Measurements from ENCODE around the gene SENP8.

SENP8 gene

DNA sequence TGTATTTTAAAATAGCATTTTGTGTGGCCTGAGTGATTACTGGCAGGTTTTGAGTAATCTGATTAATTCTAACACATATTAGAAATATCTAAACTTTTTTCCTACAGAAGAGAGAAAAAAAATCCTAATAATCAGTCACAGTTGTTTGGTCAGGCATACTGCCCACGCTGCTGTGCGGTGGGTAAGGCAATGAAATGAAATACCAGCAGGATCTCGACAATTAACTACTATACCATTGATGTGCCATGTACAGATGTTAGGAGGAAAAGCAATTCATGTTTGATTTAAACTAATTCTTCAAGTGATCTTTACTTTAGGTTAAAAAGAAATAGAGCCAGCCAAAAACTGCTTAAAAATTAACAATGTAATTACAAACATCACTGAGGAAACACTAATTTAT, 74.2 kb downstream of the SENP8 start:
- Histone ChIP-seq H3K27ac (ENCODE audit: low read depth, low read length) (no peak overlapping the region), H3K9ac (ENCODE audit: low read length) (no peak overlapping the region), H3K4me2 (ENCODE audit: low read depth, low read length, poor library complexity, severe bottlenecking) (no peak overlapping the region), H3K79me2 (ENCODE audit: insufficient read depth, low read length) (no peaks in the 10 kb centered on the region), H3K36me3 (ENCODE audit: low read length) (no peaks in the 10 kb centered on the region), H3K27me3 (ENCODE audit: low read length) (no peaks in the 10 kb centered on the region), H3F3A (ENCODE audit: insufficient read depth) (0 out of 2 replicates have a peak, but pooled peaks cover 7% of the 10 kb centered on the region), H3K9me3 (ENCODE audit: insufficient read depth, low read length) (no peaks in the 10 kb centered on the region), H3K9me2 (replicated peaks; ENCODE audit: insufficient read depth, low read length) (no peaks in the 10 kb centered on the region), H2AFZ (ENCODE audit: low read depth, low read length, severe bottlenecking) (no peak overlapping the region), H3K4me3 (ENCODE audit: insufficient read depth, low read length, poor library complexity, severe bottlenecking) (no peak overlapping the region), H4K20me1 (ENCODE audit: low read depth, low read length) (no peaks in the 10 kb centered on the region)
- TF ChIP-seq CTCF (IDR thresholded peaks at IDR 0.05; ENCODE audit: insufficient read depth, low read length, poor library complexity, severe bottlenecking) (no peak), EZH2phosphoT487 (conservative IDR thresholded peaks at IDR 0.05; ENCODE audit: low read length) (no peak)
